Loucy (cell line): ENCODE results near the gene SP140.

Experiments
- H2AFZ ChIP-seq: fragments of 200-600 bp; sonication (generic); 2 replicates; pipeline ENCODE4 v1.6.0; 2016; ENCODE audit warnings: antibody characterized with exemption, mild to moderate bottlenecking, low read length, moderate library complexity
- H3F3A ChIP-seq: fragments of 200-600 bp; 2 replicates; pipeline ENCODE4 v1.6.0; 2016; ENCODE audit warnings: antibody characterized with exemption, low read depth, mild to moderate bottlenecking
- H3K27me3 ChIP-seq: fragments of 200-600 bp; sonication (generic); 2 replicates; pipeline ENCODE4 v1.6.1; 2014; ENCODE audit warnings: low read length, mild to moderate bottlenecking; ENCODE audit not compliant: insufficient read depth, poor library complexity, severe bottlenecking
- H3K36me3 ChIP-seq: fragments of 200-600 bp; sonication (generic); 2 replicates; pipeline ENCODE4 v1.6.1; 2016; ENCODE audit warnings: low read length; ENCODE audit not compliant: insufficient read depth
- H3K4me1 ChIP-seq: fragments of 200-600 bp; sonication (generic); 2 replicates; pipeline ENCODE4 v1.5.1; 2014; ENCODE audit warnings: low read length, mild to moderate bottlenecking; ENCODE audit not compliant: insufficient read depth, poor library complexity, severe bottlenecking
- H3K4me2 ChIP-seq: fragments of 200-600 bp; sonication (generic); 2 replicates; pipeline ENCODE4 v1.6.0; 2014; ENCODE audit warnings: antibody characterized with exemption, low read length, low read depth, mild to moderate bottlenecking; ENCODE audit not compliant: poor library complexity, severe bottlenecking
- H3K4me3 ChIP-seq: fragments of 200-600 bp; sonication (generic); 2 replicates; pipeline ENCODE4 v1.5.1; 2014; ENCODE audit warnings: low read length, mild to moderate bottlenecking, mixed read lengths; ENCODE audit not compliant: poor library complexity, severe bottlenecking
- H3K79me2 ChIP-seq: fragments of 200-600 bp; sonication (generic); 2 replicates; pipeline ENCODE4 v1.6.1; 2014; ENCODE audit warnings: low read length; ENCODE audit not compliant: insufficient read depth
- H3K9ac ChIP-seq: fragments of 200-600 bp; sonication (generic); 2 replicates; pipeline ENCODE4 v1.6.0; 2014; ENCODE audit warnings: mild to moderate bottlenecking, low read depth, low read length, moderate library complexity; ENCODE audit not compliant: poor library complexity, severe bottlenecking
- H3K9me2 ChIP-seq: fragments of 200-600 bp; sonication (generic); replicated peaks from 2 replicates; pipeline ENCODE4 v1.6.1; 2016; ENCODE audit warnings: low read depth, low read length, mixed read lengths
- H3K9me3 ChIP-seq: fragments of 200-600 bp; sonication (generic); 2 replicates; pipeline ENCODE4 v1.6.1; 2014; ENCODE audit warnings: mild to moderate bottlenecking, antibody characterized with exemption, low read length, low read depth; ENCODE audit not compliant: insufficient read depth
- H4K20me1 ChIP-seq: fragments of 200-600 bp; sonication (generic); 2 replicates; pipeline ENCODE4 v1.6.0; 2014; ENCODE audit warnings: antibody characterized with exemption, low read length, mild to moderate bottlenecking; ENCODE audit not compliant: insufficient read depth, poor library complexity, severe bottlenecking
- EZH2phosphoT487 ChIP-seq: fragments of 200-600 bp; IDR thresholded peaks from 2 replicates; pipeline ENCODE4 v1.6.1; 2018; ENCODE audit warnings: antibody characterized with exemption, mild to moderate bottlenecking, moderate library complexity, borderline replicate concordance
- TF ChIP-seq, protein P1 (sequence below): fragments of 200-600 bp; sonication (generic); conservative IDR thresholded peaks from 2 replicates; pipeline ENCODE4 v1.5.1; 2014; ENCODE audit warnings: mild to moderate bottlenecking, antibody characterized with exemption, low read length

SP140 gene

DNA sequence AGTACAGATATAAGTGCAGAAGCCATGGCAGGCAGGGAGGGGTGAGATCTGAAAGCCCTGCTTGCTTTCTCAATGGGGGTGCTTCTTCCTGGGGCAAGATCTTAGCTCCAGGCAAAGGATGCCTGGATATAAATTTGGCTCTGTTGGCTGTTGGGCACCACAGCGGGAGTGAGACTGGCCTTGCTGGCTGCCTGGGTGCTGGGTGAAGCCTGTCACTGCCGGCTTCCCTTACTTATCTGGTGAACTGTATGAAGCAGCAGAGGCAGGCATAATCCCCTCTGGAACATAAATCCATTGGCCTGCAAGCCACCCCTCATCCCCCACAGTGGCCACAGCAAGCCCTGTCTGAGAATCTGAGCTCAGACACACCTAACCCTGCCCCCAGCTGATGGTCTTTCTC lies 74.1 kb downstream of the SP140 start:
- Histone ChIP-seq H3K36me3 (no peaks in the 10 kb centered on the region), H3K9me2 (no peaks in the 10 kb centered on the region), H3K9me3 (no peaks in the 10 kb centered on the region; the same call in 1 of the 2 replicates), H3K27me3 (no peaks in the 10 kb centered on the region), H2AFZ (no peak overlapping the region), H4K20me1 (no peaks in the 10 kb centered on the region), H3K4me3 (no peak overlapping the region), H3K9ac (no peak overlapping the region), H3K79me2 (no peaks in the 10 kb centered on the region), H3F3A (no peaks in the 10 kb centered on the region), H3K4me1 (no peaks in the 10 kb centered on the region), H3K4me2 (no peak overlapping the region)
- TF ChIP-seq, protein P1, sequence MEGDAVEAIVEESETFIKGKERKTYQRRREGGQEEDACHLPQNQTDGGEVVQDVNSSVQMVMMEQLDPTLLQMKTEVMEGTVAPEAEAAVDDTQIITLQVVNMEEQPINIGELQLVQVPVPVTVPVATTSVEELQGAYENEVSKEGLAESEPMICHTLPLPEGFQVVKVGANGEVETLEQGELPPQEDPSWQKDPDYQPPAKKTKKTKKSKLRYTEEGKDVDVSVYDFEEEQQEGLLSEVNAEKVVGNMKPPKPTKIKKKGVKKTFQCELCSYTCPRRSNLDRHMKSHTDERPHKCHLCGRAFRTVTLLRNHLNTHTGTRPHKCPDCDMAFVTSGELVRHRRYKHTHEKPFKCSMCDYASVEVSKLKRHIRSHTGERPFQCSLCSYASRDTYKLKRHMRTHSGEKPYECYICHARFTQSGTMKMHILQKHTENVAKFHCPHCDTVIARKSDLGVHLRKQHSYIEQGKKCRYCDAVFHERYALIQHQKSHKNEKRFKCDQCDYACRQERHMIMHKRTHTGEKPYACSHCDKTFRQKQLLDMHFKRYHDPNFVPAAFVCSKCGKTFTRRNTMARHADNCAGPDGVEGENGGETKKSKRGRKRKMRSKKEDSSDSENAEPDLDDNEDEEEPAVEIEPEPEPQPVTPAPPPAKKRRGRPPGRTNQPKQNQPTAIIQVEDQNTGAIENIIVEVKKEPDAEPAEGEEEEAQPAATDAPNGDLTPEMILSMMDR = no peak

DNA sequence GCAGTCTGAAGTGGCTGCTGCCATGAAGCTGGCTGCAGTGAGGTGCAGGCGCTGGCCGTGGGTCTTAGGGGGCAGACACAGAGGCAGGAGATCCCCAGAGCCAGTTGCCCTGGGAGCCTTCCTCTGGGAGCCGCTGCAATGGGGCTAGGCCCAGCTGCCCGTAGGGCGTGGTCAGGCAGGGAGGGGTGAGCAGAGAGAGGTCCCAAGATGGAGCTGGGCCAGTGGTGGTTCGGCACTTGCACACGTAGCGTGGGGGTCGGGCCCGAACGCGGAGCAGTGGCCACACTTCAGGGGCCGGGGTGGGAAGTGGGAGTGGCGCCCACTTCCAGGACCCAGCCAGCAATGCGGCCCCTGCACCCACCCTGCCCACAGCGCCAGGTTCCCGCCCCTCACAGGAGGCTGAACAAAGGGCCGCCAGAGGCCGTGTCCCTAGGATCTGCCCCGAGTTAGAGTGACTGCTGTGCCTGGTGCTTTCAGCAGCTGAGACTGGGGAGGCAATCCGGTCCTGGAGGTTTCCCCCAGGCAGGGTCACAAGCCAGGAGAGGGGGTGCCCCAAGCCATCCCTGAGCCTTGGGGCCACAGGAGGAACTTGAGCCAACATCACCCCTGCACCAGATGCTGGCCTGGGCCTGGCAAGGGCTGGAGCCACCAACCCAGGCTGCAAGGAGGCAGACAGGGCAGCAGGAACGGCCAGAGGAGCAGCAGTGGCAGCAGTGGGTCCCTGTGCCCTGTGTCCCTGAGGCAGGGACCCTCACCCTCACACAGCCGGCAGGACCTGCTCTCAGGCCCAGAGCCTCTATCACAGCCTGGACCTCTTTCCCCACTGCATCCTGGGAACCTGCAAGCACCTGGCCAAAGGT lies 80.1 kb downstream of the SP140 start:
- TF ChIP-seq EZH2phosphoT487 = no peak
- TF ChIP-seq, protein P1 = no peak

DNA sequence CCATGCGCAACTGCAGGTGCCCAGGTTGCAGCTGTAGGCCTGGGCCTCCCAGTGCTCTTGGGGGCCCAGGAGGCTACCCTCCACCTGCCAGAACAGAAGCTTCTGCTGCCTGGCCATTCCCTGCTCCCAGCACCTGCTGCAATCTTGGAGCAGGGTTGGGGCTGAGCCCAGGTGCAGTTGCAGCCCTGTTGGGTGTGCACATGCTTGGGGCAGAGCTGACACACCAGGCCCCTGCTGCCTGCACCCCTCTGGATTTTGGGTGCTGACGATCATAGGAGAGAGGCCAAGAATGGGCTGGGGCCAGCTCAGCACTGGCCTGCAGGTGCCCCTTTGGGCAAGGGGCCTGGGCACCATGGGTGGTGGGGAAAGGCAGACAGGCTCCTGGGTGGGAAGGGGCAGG lies 80.9 kb downstream of the SP140 start:
- Histone ChIP-seq H3K36me3 (no peaks in the 10 kb centered on the region), H3K9ac (no peak overlapping the region), H3K79me2 (no peaks in the 10 kb centered on the region), H3K4me2 (no peak overlapping the region), H3K27me3 (no peaks in the 10 kb centered on the region), H3K9me3 (no peaks in the 10 kb centered on the region), H2AFZ (no peak overlapping the region), H3K9me2 (no peaks in the 10 kb centered on the region), H3K4me3 (no peak overlapping the region), H3F3A (no peaks in the 10 kb centered on the region), H3K4me1 (peaks cover 8% of the 10 kb centered on the region), H4K20me1 (no peaks in the 10 kb centered on the region)
- TF ChIP-seq EZH2phosphoT487 = no peak
- TF ChIP-seq, protein P1 = no peak

More for the DNA sequence above, 80.1 kb downstream of the SP140 start:
- Histone ChIP-seq H4K20me1 (no peaks in the 10 kb centered on the region), H3K27me3 (no peaks in the 10 kb centered on the region), H3K9ac (no peak overlapping the region), H3K4me1 (peaks cover 8% of the 10 kb centered on the region), H3K9me3 (no peaks in the 10 kb centered on the region), H3F3A (no peaks in the 10 kb centered on the region), H3K79me2 (no peaks in the 10 kb centered on the region), H3K4me3 (no peak overlapping the region), H3K9me2 (no peaks in the 10 kb centered on the region), H3K36me3 (no peaks in the 10 kb centered on the region), H2AFZ (no peak overlapping the region), H3K4me2 (no peak overlapping the region)
